ENCODE measurements around the gene STRA6.

Gene STRA6

GRCh38 chr15:74185710-74186348, 16.8 kb downstream of the STRA6 start:
- DNase-seq (ENCODE audit: extremely low spot score, insufficient read length, low read depth), result no peak
- no peak for FAIRE-seq

- DNase-seq (ENCODE audit: extremely low spot score, insufficient read length, low read depth), result no peak
- FAIRE-seq, result no peak
These were observed 17.9 kb downstream of the STRA6 start for GRCh38 chr15:74184582-74185091.

- FAIRE-seq, result no peak
- no peak for DNase-seq (ENCODE audit: extremely low spot score, insufficient read length, low read depth)
These were observed 20.5 kb downstream of the STRA6 start for GRCh38 chr15:74182131-74182530.

- DNase-seq (ENCODE audit: extremely low spot score, insufficient read length, low read depth), result no peak
- FAIRE-seq, result no peak
These were observed 21.5 kb downstream of the STRA6 start for GRCh38 chr15:74180881-74181602.

GRCh38 chr15:74179983-74180880, 22.4 kb downstream of the STRA6 start:
- FAIRE-seq (no peak), DNase-seq (ENCODE audit: extremely low spot score, insufficient read length, low read depth) (no peak)

GRCh38 chr15:74179101-74179841, 23.3 kb downstream of the STRA6 start:
- FAIRE-seq (no peak), DNase-seq (ENCODE audit: extremely low spot score, insufficient read length, low read depth) (no peak)

- no peak for DNase-seq (ENCODE audit: extremely low spot score, insufficient read length, low read depth)
- no peak for FAIRE-seq
These were observed 24.1 kb downstream of the STRA6 start for GRCh38 chr15:74178326-74179100.

GRCh38 chr15:74176262-74177214, 26.0 kb downstream of the STRA6 start:
- DNase-seq (ENCODE audit: extremely low spot score, insufficient read length, low read depth), result no peak

GRCh38 chr15:74175271-74176191, 27.1 kb downstream of the STRA6 start:
- FAIRE-seq, result no peak

More at GRCh38 chr15:74176262-74177214, 26.0 kb downstream of the STRA6 start:
- FAIRE-seq, result no peak

GRCh38 chr15:74174958-74175253, 27.7 kb downstream of the STRA6 start:
- FAIRE-seq (no peak), DNase-seq (ENCODE audit: extremely low spot score, insufficient read length, low read depth) (no peak)

More at GRCh38 chr15:74175271-74176191, 27.1 kb downstream of the STRA6 start:
- DNase-seq (ENCODE audit: extremely low spot score, insufficient read length, low read depth), result no peak

GRCh38 chr15:74174219-74174957, 28.2 kb downstream of the STRA6 start:
- FAIRE-seq (no peak), DNase-seq (ENCODE audit: extremely low spot score, insufficient read length, low read depth) (no peak)

- FAIRE-seq, result no peak
These were observed 29.0 kb downstream of the STRA6 start, which contains the start of gene ISLR for GRCh38 chr15:74173380-74174218. ISLR (plus strand) TSS chr15:74173710; CDS start chr15:74174859, 1,149 bp downstream.

GRCh38 chr15:74172701-74173379, 29.7 kb downstream of the STRA6 start:
- no peak for FAIRE-seq
- DNase-seq (ENCODE audit: extremely low spot score, insufficient read length, low read depth), result no peak

More at GRCh38 chr15:74173380-74174218, 29.0 kb downstream of the STRA6 start, which contains the start of gene ISLR:
- no peak for DNase-seq (ENCODE audit: extremely low spot score, insufficient read length, low read depth)

GRCh38 chr15:74171965-74172541, 30.5 kb downstream of the STRA6 start:
- DNase-seq (ENCODE audit: extremely low spot score, insufficient read length, low read depth) (no peak), FAIRE-seq (no peak)

Data from GM18507 (cell line).